NCI-H146 treated with DMSO at 0.1 percent for 48 hours (cell line): ENCODE measurements around the gene LRRD1.
"Not testable (repeated sequence)": the region's sequence is repeated elsewhere in the genome, so short reads cannot be mapped to it uniquely, and the experiment has no call there.

ENCODE experiments used
- DNase-seq: peaks from one replicate; lab custom pipeline; 2025; ENCODE audit not compliant: unreplicated experiment; lab: John Stamatoyannopoulos, UW

LRRD1 gene

GRCh38 chr7:92142791-92143190 lies 36.2 kb downstream of the LRRD1 start:
- not testable (repeated sequence) for DNase-seq

GRCh38 chr7:92141161-92141560 lies 37.8 kb downstream of the LRRD1 start:
- DNase-seq, result no peak

GRCh38 chr7:92137557-92137956 lies 41.4 kb downstream of the LRRD1 start:
- DNase-seq, result no peak

- DNase-seq, result peak; percentile 48
Measured at GRCh38 chr7:92135052-92135889, 43.7 kb downstream of the LRRD1 start.

- DNase-seq, result peak; percentile 87
Measured at GRCh38 chr7:92134271-92135051, 44.5 kb downstream of the LRRD1 start, which contains the start of gene CYP51A1. TSS of gene CYP51A1 (minus strand) at chr7:92134477. CDS start at chr7:92134364, 113 bp downstream.

- peak; percentile 59 for DNase-seq
Measured at GRCh38 chr7:92133737-92134270, 45.1 kb downstream of the LRRD1 start.

- peak; percentile 55 for DNase-seq
Measured at GRCh38 chr7:92133133-92133736, 45.7 kb downstream of the LRRD1 start.

- DNase-seq, result no peak
Measured at GRCh38 chr7:92131764-92132330, 47.1 kb downstream of the LRRD1 start.

- DNase-seq, result no peak
Measured at GRCh38 chr7:92131093-92131492, 47.8 kb downstream of the LRRD1 start.

- DNase-seq, result no peak
Measured at GRCh38 chr7:92121681-92122080, 57.3 kb downstream of the LRRD1 start.

GRCh38 chr7:92119213-92119759 lies 59.7 kb downstream of the LRRD1 start:
- no peak for DNase-seq

- DNase-seq, result no peak
Measured at GRCh38 chr7:92116949-92117348, 62.0 kb downstream of the LRRD1 start.

- no peak for DNase-seq
Measured at GRCh38 chr7:92115821-92116220, 63.1 kb downstream of the LRRD1 start.

GRCh38 chr7:92110857-92111256 lies 68.1 kb downstream of the LRRD1 start:
- DNase-seq, result no peak

GRCh38 chr7:92108821-92109220 lies 70.1 kb downstream of the LRRD1 start:
- DNase-seq, result no peak

GRCh38 chr7:92102862-92103261 lies 76.1 kb downstream of the LRRD1 start:
- not testable (repeated sequence) for DNase-seq

GRCh38 chr7:92100534-92100933 lies 78.4 kb downstream of the LRRD1 start:
- no peak for DNase-seq

GRCh38 chr7:92095380-92095779 lies 83.6 kb downstream of the LRRD1 start:
- DNase-seq, result no peak
